Measurements from ENCODE around the gene ISOC2. TPM values are rescaled to one million over a fixed set of nuclear protein-coding genes. Genes with fewer than 3 reads are reported as not detected.

ISOC2 gene
- total RNA-seq, 1 donor from 2014 or later: 14.8 TPM

DNA sequence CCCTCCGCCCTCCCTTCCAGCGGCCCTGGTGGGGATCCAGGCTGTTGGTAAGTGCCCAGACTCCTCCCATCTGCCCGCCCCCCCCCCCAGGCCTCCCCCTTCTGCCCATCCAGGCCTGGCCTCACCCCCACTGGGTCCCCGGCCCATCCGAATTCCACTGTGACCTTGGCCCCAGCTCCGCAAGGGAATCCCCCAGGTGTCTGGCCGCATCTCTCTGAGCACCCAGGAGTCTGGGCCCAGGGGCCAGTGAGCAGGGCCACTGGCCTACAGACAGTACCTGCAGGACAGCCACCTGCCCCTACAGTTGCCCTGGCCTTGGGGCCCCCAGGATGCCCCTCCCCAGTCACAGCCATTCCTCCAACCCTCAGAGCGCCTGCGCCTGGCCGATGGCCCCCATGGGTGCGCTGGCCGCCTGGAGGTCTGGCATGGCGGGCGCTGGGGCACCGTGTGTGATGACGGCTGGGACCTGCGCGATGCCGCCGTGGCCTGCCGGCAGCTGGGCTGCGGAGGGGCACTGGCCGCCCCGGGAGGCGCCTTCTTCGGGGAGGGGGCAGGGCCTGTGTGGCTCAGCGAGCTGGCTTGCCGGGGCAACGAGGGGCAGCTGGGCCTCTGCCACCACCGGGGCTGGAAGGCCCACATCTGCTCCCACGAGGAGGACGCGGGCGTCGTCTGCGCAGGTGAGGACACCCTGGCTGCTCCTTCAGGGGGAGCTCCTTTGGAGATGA lies 27.7 kb upstream of the ISOC2 start:
- TF ChIP-seq EZH2 (IDR thresholded peaks at IDR 0.05): no peak
- H4K20me1 ChIP-seq (ENCODE audit: low read depth): peaks cover 25% of the 10 kb centered on the region
- Mint-ChIP-seq H3K4me3 (no peak overlapping the region), H3K27me3 (ENCODE audit: insufficient read depth, low read depth) (peaks cover 4% of the 10 kb centered on the region), H3K9me3 (no peaks in the 10 kb centered on the region), H3K36me3 (no peaks in the 10 kb centered on the region), H3K27ac (no peak overlapping the region), H3K4me1 (peaks cover 25% of the 10 kb centered on the region)
- H3K4me2 ChIP-seq: peak overlapping the region; percentile 73
- H2AFZ ChIP-seq (replicated peaks): no peak overlapping the region
- peaks cover 18% of the 10 kb centered on the region for H3F3A ChIP-seq (ENCODE audit: low read depth)
- DNase-seq (ENCODE audit: low spot score): no peak
- H3K4me1 ChIP-seq: peaks cover 38% of the 10 kb centered on the region
- H3K27ac ChIP-seq: no peak overlapping the region
- no peak overlapping the region for H3K9ac ChIP-seq
- no peak overlapping the region for H3K4me3 ChIP-seq
- no peaks in the 10 kb centered on the region for H3K36me3 ChIP-seq
- H3K79me2 ChIP-seq (ENCODE audit: low read depth): peaks cover 14% of the 10 kb centered on the region
- no peaks in the 10 kb centered on the region for H3K27me3 ChIP-seq
- H3K9me3 ChIP-seq (ENCODE audit: low read depth): no peaks in the 10 kb centered on the region

DNA sequence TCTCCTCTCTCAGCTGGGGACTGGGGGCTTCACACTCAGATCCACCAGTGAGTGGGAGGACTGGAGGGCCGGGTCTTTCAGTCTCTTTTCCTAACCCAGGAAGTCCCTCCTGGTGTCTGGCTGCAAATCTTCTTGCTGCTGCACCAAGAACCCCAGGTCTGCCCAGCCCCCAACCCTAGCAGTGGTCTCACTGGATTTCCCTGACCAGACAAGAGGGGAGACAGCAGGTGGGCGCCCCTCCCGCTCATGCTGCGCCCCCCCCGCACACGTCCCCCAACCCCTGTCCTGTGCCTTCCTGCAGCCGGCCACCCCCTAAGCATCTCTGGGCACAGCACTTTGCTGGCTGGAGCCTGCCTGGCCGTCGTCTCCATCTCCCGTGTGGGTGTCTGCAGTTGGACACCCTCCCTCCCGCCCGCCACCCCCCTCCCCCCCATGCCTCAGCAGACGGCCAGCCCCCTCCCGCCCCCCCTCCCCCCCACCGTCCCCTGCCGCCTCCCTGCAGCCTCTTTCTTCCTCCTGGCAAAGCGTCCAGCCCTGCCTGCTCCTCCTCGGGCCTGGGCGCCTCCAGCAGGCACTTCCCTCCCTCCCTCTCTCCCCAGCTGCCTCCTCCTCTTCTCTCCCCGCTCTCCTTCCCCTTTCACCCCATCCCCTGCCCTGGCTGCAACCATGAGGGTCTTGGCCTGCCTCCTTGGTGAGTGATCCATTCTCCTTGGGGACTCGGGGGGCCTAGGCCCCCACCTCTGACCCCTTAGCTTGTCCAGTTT lies 26.7 kb upstream of the ISOC2 start, which contains the start of gene SSC5D:
SSC5D (plus strand) TSS at position 513 of the 764 bp plus-strand sequence; CDS start at position 667, 154 bp downstream.
- no peaks in the 10 kb centered on the region for H3K9me3 ChIP-seq (ENCODE audit: low read depth)
- H3K27me3 ChIP-seq: no peaks in the 10 kb centered on the region
- Mint-ChIP-seq H3K27ac (peak within 1 kb of the TSS; percentile 84), H3K4me3 (peak within 1 kb of the TSS; percentile 80), H3K36me3 (no peaks in the 10 kb centered on the region), H3K9me3 (no peaks in the 10 kb centered on the region), H3K4me1 (peaks cover 24% of the 10 kb centered on the region), H3K27me3 (ENCODE audit: insufficient read depth, low read depth) (peaks cover 2% of the 10 kb centered on the region)
- peaks cover 14% of the 10 kb centered on the region for H3K79me2 ChIP-seq (ENCODE audit: low read depth)
- H3K9ac ChIP-seq: no peak within 1 kb of the TSS
- DNase-seq (ENCODE audit: low spot score): peak; percentile 61
- H3F3A ChIP-seq (ENCODE audit: low read depth): peaks cover 24% of the 10 kb centered on the region
- H2AFZ ChIP-seq (replicated peaks): no peak within 1 kb of the TSS
- H3K4me3 ChIP-seq: peak within 1 kb of the TSS; percentile 14
- peak within 1 kb of the TSS; percentile 73 for H3K4me2 ChIP-seq
- TF ChIP-seq EZH2 (IDR thresholded peaks at IDR 0.05) (no peak), EZH2phosphoT487 (IDR thresholded peaks at IDR 0.05) (no peak), CTCF (IDR thresholded peaks at IDR 0.05) (no peak)
- H3K36me3 ChIP-seq: no peaks in the 10 kb centered on the region
- H3K4me1 ChIP-seq: peaks cover 39% of the 10 kb centered on the region
- H3K27ac ChIP-seq: no peak within 1 kb of the TSS
- H4K20me1 ChIP-seq (ENCODE audit: low read depth): peaks cover 25% of the 10 kb centered on the region

DNA sequence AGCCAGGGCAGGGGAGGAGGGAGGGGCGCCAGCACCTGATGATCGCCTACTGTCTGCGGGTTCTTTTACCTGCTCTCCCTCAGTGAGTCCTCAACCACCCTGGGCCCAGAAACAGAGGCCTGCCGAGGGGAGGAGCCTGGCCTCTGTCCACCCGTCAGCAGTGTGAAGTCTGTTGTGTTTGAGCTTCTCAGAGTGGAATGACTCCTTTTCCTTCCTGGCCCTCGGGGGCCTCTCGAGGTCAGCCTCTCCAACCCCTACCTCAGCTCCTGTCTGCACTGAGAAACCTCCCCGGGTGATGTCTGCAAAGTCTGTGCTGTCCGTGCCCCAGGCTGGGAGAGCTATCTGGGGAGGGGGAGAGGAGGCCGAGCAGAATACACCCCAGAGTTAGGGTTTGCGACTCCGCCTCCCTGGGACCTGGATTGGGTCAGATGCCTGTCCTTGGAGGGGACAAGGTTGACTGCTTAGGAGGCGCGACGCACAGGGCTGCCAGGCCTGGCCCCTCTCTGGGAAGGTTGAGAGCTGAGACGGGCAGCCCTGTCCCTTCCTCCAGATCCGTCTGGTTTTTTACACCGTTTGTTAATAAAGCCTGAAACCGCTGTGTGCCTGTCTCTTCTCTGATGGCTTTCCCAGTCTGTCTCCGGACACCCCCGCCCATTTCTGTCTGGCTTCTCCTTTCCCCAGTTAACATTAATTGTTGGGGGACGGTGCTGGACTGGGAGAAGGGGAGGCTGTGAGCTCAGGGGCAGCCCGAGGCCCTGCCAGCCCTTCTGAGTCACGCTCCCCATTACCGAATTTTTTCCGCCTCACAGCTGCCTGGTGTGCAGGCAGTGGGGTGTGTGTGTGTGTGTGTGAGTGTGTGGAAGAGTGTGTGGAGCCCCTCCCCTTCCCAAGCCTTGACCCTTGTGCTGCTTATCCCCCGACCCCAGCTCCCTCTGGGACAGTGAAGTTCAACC lies 25.8 kb upstream of the ISOC2 start:
- no peak overlapping the region for H3K4me3 ChIP-seq
- TF ChIP-seq CTCF (IDR thresholded peaks at IDR 0.05): no peak
- no peak for TF ChIP-seq EZH2phosphoT487 (IDR thresholded peaks at IDR 0.05)
- TF ChIP-seq EZH2 (IDR thresholded peaks at IDR 0.05): no peak

More for the DNA sequence above, 25.8 kb upstream of the ISOC2 start:
- peak overlapping the region; percentile 80 for H3K4me3 Mint-ChIP-seq
- H3K36me3 ChIP-seq: no peaks in the 10 kb centered on the region
- peaks cover 24% of the 10 kb centered on the region for H3F3A ChIP-seq (ENCODE audit: low read depth)
- no peak overlapping the region for H3K9ac ChIP-seq
- H4K20me1 ChIP-seq (ENCODE audit: low read depth): peaks cover 25% of the 10 kb centered on the region
- H3K79me2 ChIP-seq (ENCODE audit: low read depth): peaks cover 14% of the 10 kb centered on the region
- H2AFZ ChIP-seq (replicated peaks): no peak overlapping the region
- peaks cover 22% of the 10 kb centered on the region for H3K4me1 Mint-ChIP-seq
- peaks cover 39% of the 10 kb centered on the region for H3K4me1 ChIP-seq
- H3K27ac ChIP-seq: no peak overlapping the region
- no peaks in the 10 kb centered on the region for H3K9me3 Mint-ChIP-seq
- peaks cover 2% of the 10 kb centered on the region for H3K27me3 Mint-ChIP-seq (ENCODE audit: insufficient read depth, low read depth)
- no peaks in the 10 kb centered on the region for H3K9me3 ChIP-seq (ENCODE audit: low read depth)
- DNase-seq (ENCODE audit: low spot score): peak; percentile 44
- no peaks in the 10 kb centered on the region for H3K27me3 ChIP-seq
- H3K27ac Mint-ChIP-seq: peak overlapping the region; percentile 84
- H3K4me2 ChIP-seq: peak overlapping the region; percentile 42
- H3K36me3 Mint-ChIP-seq: no peaks in the 10 kb centered on the region
